MM.1S (cell line): ENCODE results near the gene RSBN1L.

Experiments used
- DNase-seq: peaks from one replicate; pipeline ENCODE4 v3.0.0-alpha.2; 2015
- H2AFZ ChIP-seq: fragments of 300-600 bp; sonication (generic); 2 replicates; pipeline ENCODE4 v1.6.0; 2016; ENCODE audit warnings: antibody characterized with exemption, low read length
- H3F3A ChIP-seq: fragments of 300-600 bp; sonication (generic); 2 replicates; pipeline ENCODE4 v1.6.1; 2016; ENCODE audit warnings: mild to moderate bottlenecking, antibody characterized with exemption, low read length, moderate library complexity, mixed read lengths; ENCODE audit not compliant: insufficient read depth
- H3K27ac ChIP-seq: fragments of 300-600 bp; sonication (generic); 2 replicates; pipeline ENCODE4 v1.5.1; 2016; ENCODE audit warnings: mild to moderate bottlenecking, low read length
- H3K27me3 ChIP-seq: fragments of 300-600 bp; sonication (generic); replicated peaks from 2 replicates; pipeline ENCODE4 v1.6.0; 2016; ENCODE audit warnings: low read length; ENCODE audit not compliant: insufficient read depth
- H3K36me3 ChIP-seq: fragments of 300-600 bp; sonication (generic); replicated peaks from 2 replicates; pipeline ENCODE4 v1.6.1; 2016; ENCODE audit warnings: mild to moderate bottlenecking, low read length, mixed read lengths; ENCODE audit not compliant: insufficient read depth
- H3K4me1 ChIP-seq: fragments of 300-600 bp; sonication (generic); 2 replicates; pipeline ENCODE4 v1.6.1; 2016; ENCODE audit warnings: low read length, mixed read lengths
- H3K4me2 ChIP-seq: fragments of 300-600 bp; sonication (generic); 2 replicates; pipeline ENCODE4 v1.6.0; 2016; ENCODE audit warnings: low read depth, low read length
- H3K4me3 ChIP-seq: fragments of 300-600 bp; sonication (generic); 2 replicates; pipeline ENCODE4 v1.5.1; 2016; ENCODE audit warnings: low read length, mixed read lengths
- H3K79me2 ChIP-seq: fragments of 300-600 bp; sonication (generic); 2 replicates; pipeline ENCODE4 v1.6.1; 2016; ENCODE audit warnings: mixed run types, low read length, mixed read lengths
- H3K9ac ChIP-seq: fragments of 300-600 bp; sonication (generic); 2 replicates; pipeline ENCODE4 v1.6.1; 2016; ENCODE audit warnings: low read length, mixed read lengths
- H3K9me2 ChIP-seq: fragments of 300-600 bp; sonication (generic); replicated peaks from 2 replicates; pipeline ENCODE4 v1.6.1; 2016; ENCODE audit warnings: mild to moderate bottlenecking, low read length, mixed read lengths; ENCODE audit not compliant: insufficient read depth
- H3K9me3 ChIP-seq: fragments of 300-600 bp; sonication (generic); replicated peaks from 2 replicates; pipeline ENCODE4 v1.6.1; 2016; ENCODE audit warnings: mild to moderate bottlenecking, low read length, mixed read lengths; ENCODE audit not compliant: insufficient read depth
- H4K20me1 ChIP-seq: fragments of 300-600 bp; sonication (generic); 2 replicates; pipeline ENCODE4 v1.6.1; 2016; ENCODE audit warnings: mild to moderate bottlenecking, low read length, moderate library complexity, mixed read lengths; ENCODE audit not compliant: insufficient read depth
- EZH2 ChIP-seq: fragments of 300-600 bp; sonication (generic); optimal IDR thresholded peaks from 2 replicates; pipeline ENCODE3; 2017; ENCODE audit warnings: low read depth, mild to moderate bottlenecking, antibody characterized with exemption, low read length, mixed read lengths
- EZH2phosphoT487 ChIP-seq: fragments of 300-600 bp; sonication (generic); IDR thresholded peaks from 2 replicates; pipeline ENCODE4 v1.6.1; 2018; ENCODE audit warnings: antibody characterized with exemption, low read length
- TF ChIP-seq, protein P1 (sequence below): fragments of 300-600 bp; sonication (generic); IDR thresholded peaks from 2 replicates; pipeline ENCODE4 v1.5.1; 2016; ENCODE audit warnings: antibody characterized with exemption, low read length, mixed read lengths

Gene RSBN1L

DNA sequence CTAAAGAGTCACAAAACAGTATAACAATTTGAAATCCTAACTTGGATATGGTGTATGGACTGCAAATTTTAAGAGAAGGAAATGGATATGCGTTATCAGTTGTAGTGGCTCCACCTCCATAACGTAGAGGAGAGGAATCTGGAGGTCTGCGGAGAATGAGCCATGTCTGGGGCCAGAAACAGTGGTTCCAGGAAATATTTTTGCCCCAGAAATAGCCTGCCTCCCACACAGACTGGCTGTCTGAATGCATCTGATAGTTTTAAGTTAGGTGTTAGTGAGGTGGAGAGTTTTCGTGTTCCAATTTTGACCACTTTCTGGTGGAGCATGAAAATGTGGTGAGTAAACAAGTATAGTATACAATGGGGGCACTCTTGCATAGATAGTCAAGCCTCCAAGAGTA lies 103.9 kb downstream of the RSBN1L start:
- no peaks in the 10 kb centered on the region for H3K27me3 ChIP-seq
- no peaks in the 10 kb centered on the region for H3K9me2 ChIP-seq
- no peak overlapping the region for H3K9ac ChIP-seq
- peak overlapping the region; percentile 68; the same call in 1 of the 2 replicates for H3K4me2 ChIP-seq
- peaks cover 67% of the 10 kb centered on the region for H3K79me2 ChIP-seq
- H3K27ac ChIP-seq, result no peak overlapping the region
- no peak overlapping the region for H3K4me3 ChIP-seq
- H2AFZ ChIP-seq, result no peak overlapping the region
- TF ChIP-seq EZH2phosphoT487, result no peak
- no peak for TF ChIP-seq EZH2
- H3K36me3 ChIP-seq, result no peaks in the 10 kb centered on the region
- no peaks in the 10 kb centered on the region for H4K20me1 ChIP-seq
- no peaks in the 10 kb centered on the region; the same call in 1 of the 2 replicates for H3F3A ChIP-seq
- no peak for DNase-seq
- peaks cover 34% of the 10 kb centered on the region for H3K4me1 ChIP-seq
- no peaks in the 10 kb centered on the region for H3K9me3 ChIP-seq

DNA sequence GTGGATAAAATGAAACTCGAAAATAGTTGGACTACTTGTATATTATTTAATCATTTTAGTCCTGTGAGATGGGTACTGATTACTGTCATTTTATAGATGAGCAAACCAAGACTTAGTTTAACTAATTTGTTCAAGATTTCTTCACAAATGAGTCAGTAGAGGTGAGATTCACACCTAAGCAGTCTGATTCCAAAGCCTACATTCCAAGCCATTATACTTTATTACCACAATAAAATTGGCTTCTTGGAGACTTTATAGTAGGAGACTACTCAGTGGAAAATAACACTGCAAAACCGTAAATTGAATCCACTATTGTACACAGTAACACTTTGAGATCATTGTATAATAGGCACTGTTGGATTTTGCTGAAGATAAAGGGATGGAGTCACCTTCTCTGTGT lies 104.5 kb downstream of the RSBN1L start:
- Histone ChIP-seq H2AFZ (no peak overlapping the region), H3K9me2 (no peaks in the 10 kb centered on the region), H3K27ac (no peak overlapping the region), H3K9ac (no peak overlapping the region), H3K9me3 (no peaks in the 10 kb centered on the region), H3K4me1 (peaks cover 34% of the 10 kb centered on the region), H3K79me2 (peaks cover 71% of the 10 kb centered on the region), H3K4me3 (no peak overlapping the region), H3K4me2 (no peak overlapping the region), H3F3A (no peaks in the 10 kb centered on the region; the same call in 1 of the 2 replicates), H3K27me3 (no peaks in the 10 kb centered on the region), H4K20me1 (no peaks in the 10 kb centered on the region), H3K36me3 (no peaks in the 10 kb centered on the region)
- TF ChIP-seq, protein P1, sequence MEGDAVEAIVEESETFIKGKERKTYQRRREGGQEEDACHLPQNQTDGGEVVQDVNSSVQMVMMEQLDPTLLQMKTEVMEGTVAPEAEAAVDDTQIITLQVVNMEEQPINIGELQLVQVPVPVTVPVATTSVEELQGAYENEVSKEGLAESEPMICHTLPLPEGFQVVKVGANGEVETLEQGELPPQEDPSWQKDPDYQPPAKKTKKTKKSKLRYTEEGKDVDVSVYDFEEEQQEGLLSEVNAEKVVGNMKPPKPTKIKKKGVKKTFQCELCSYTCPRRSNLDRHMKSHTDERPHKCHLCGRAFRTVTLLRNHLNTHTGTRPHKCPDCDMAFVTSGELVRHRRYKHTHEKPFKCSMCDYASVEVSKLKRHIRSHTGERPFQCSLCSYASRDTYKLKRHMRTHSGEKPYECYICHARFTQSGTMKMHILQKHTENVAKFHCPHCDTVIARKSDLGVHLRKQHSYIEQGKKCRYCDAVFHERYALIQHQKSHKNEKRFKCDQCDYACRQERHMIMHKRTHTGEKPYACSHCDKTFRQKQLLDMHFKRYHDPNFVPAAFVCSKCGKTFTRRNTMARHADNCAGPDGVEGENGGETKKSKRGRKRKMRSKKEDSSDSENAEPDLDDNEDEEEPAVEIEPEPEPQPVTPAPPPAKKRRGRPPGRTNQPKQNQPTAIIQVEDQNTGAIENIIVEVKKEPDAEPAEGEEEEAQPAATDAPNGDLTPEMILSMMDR, result no peak
- TF ChIP-seq EZH2 (no peak), EZH2phosphoT487 (no peak)
- DNase-seq, result no peak

DNA sequence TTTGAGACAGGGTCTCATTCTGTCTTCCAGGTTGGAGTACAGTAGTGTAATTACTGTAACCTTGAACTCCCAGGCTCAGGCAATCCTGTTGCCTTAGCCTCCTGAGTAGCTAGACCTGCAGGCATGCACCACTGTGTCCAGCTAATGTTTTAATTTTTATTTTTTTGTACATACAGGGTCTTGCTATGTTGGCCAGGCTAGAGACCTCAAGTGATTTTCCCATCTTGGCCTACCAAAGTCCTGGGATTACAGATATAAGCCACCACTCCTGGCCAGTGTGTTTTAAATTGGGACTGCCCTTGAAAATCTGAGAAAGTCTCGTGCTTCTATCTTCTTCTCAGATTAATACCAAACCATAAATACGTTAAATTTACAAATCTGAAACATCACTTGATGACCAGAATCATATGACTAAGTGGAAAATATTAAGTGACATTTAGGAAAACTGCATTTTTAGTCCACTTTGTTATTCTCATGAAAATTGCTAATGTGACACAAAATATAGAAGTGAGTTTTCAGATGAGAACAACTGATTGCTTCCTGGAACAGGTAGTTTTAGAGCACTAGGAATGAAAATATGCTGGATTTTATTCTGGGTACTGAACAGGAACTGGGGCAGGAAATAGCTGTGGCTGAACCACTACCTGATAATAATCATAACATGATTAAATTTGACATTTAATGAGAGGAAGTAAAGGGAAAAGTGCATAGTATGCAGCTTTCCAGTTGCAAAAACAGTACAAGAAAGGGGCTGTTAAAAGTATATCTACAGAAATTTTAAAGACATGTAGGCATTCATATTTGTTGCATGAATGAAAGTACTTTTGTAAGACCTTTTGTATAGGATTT lies 106.5 kb downstream of the RSBN1L start:
- Histone ChIP-seq H3K9ac (no peak overlapping the region), H3K36me3 (no peaks in the 10 kb centered on the region), H4K20me1 (no peaks in the 10 kb centered on the region), H3F3A (no peaks in the 10 kb centered on the region), H3K79me2 (peaks cover 59% of the 10 kb centered on the region), H3K4me2 (peak overlapping the region; percentile 20; the same call in 1 of the 2 replicates), H3K9me2 (no peaks in the 10 kb centered on the region), H2AFZ (no peak overlapping the region), H3K9me3 (no peaks in the 10 kb centered on the region), H3K4me3 (no peak overlapping the region), H3K4me1 (peaks cover 21% of the 10 kb centered on the region), H3K27me3 (no peaks in the 10 kb centered on the region), H3K27ac (no peak overlapping the region)
- no peak for TF ChIP-seq EZH2
- no peak for TF ChIP-seq EZH2phosphoT487
- TF ChIP-seq, protein P1, result no peak
- no peak for DNase-seq

DNA sequence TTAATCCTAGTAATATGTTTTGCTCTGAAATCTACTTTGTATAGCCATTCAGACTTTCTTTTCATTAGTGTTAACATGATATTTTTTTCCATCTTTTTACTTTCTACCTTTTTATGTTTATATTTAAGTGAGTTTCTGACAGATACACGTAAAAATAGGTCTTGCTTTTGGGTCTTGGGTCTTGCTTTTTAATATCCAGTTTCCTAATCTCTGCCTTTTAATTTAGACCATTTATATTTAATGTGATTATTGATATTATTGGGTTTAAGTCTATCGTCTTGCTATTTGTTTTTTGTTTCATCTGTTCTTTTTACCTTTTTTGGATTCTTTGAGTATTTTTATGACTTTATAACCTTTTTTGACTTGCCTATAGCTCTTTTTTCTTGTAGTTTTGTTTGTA lies 110.2 kb downstream of the RSBN1L start:
- H3K9me3 ChIP-seq, result no peaks in the 10 kb centered on the region
- H3K27me3 ChIP-seq, result no peaks in the 10 kb centered on the region
- no peak overlapping the region for H3K9ac ChIP-seq
- H3K9me2 ChIP-seq, result no peaks in the 10 kb centered on the region
- H3F3A ChIP-seq, result no peaks in the 10 kb centered on the region
- TF ChIP-seq EZH2phosphoT487 (no peak), EZH2 (no peak)
- TF ChIP-seq, protein P1, result no peak
- no peaks in the 10 kb centered on the region for H3K36me3 ChIP-seq
- H3K4me3 ChIP-seq, result no peak overlapping the region
- peaks cover 58% of the 10 kb centered on the region for H3K79me2 ChIP-seq
- no peak for DNase-seq
- H2AFZ ChIP-seq, result no peak overlapping the region
- H3K4me2 ChIP-seq, result no peak overlapping the region
- H3K27ac ChIP-seq, result no peak overlapping the region
- H4K20me1 ChIP-seq, result no peaks in the 10 kb centered on the region
- H3K4me1 ChIP-seq, result peaks cover 15% of the 10 kb centered on the region
